Heart right ventricle (tissue), 16 donors: ENCODE measurements around the gene PPIE. TPM values are rescaled to one million over a fixed set of nuclear protein-coding genes. Genes with fewer than 3 reads are reported as not detected.

Source experiments
- ATAC-seq, 8 donors: fragments of 200-7000 bp; cut with Tn5 transposase; one replicate each; pipeline ENCODE4 v1.9.1; 2020; ENCODE audit warnings: mild to moderate bottlenecking in 8 of 8, moderate library complexity in 8 of 8, moderate number of reproducible peaks in 1 of 8
- DNase-seq, 2 donors: peaks; one replicate each; pipeline ENCODE4 v3.0.0-alpha.2; 2020
- H3K27ac ChIP-seq, 10 donors: fragments of 200-600 bp; sonication (generic) in 2 of 10; one replicate each; pipeline versions ENCODE4 v1.5.0 to v1.8.0; 2020 to 2022; ENCODE audit warnings: mild to moderate bottlenecking in 3 of 10
- H3K27me3 ChIP-seq, 7 donors: fragments of 200-600 bp; one replicate each; pipeline ENCODE4 v1.8.0; 2021 to 2022; ENCODE audit warnings: mild to moderate bottlenecking in 2 of 7
- H3K36me3 ChIP-seq, 9 donors: fragments of 200-600 bp; sonication (generic) in 1 of 9; one replicate each; pipeline versions ENCODE4 v1.5.0 to v1.8.0; 2020 to 2022; ENCODE audit warnings: mild to moderate bottlenecking in 2 of 9
- H3K4me1 ChIP-seq, 9 donors: fragments of 200-600 bp; sonication (generic) in 1 of 9; one replicate each; pipeline versions ENCODE4 v1.5.0 to v1.8.0; 2020 to 2022; ENCODE audit warnings: mild to moderate bottlenecking in 4 of 9
- H3K4me3 ChIP-seq, 10 donors: fragments of 200-600 bp; sonication (generic) in 2 of 10; one replicate each; pipeline versions ENCODE4 v1.5.0 to v1.8.0; 2020 to 2022; ENCODE audit warnings: mild to moderate bottlenecking in 7 of 10, moderate library complexity in 2 of 10
- H3K9me3 ChIP-seq, 11 donors: fragments of 200-600 bp in 10 of 11; sonication (generic) in 2 of 11; one replicate each; pipeline versions ENCODE4 v1.5.0 to v1.8.0; 2013 to 2022; ENCODE audit warnings: mild to moderate bottlenecking in 2 of 11, control low read depth in 1 of 11, moderate library complexity in 1 of 11
- WGBS, 2 donors: extraction: QIAGEN DNeasy Blood & Tissue Kit; methylation state at CpG; one replicate each; pipeline ENCODE4 v1.1.7; 2013; ENCODE audit warnings: inconsistent platforms in 1 of 2; 5-methylcytosine and 5-hydroxymethylcytosine counted together
- intact Hi-C, 10 donors: fragments of 100-400 bp; cut with DNase I; formaldehyde crosslinking; loops; one replicate each; pipeline versions ENCODE4 v1.11.1 to v1.14.2; 2022
- polyA plus RNA-seq, 2 donors: library from polyadenylated mRNA; stranded (reverse); fragments of 200-250 nt; gene quantifications; one replicate each; pipeline ENCODE4 v1.2.3, GENCODE V29; 2013
- total RNA-seq, 10 donors: library from RNA; stranded (reverse); fragmentation: NEBNext Ultra II Directional in 3 of 10; extraction: Animal tissue kit (Norgen Biotek cat#: 25700) in 3 of 10; gene quantifications; one replicate each; pipeline versions ENCODE4 v1.2.1 to v1.2.4, GENCODE V29; 2021 to 2023
- TF ChIP-seq, protein P1 (sequence below), 9 donors: fragments of 200-600 bp; sonication (generic) in 2 of 9; IDR thresholded peaks; one replicate each; pipeline versions ENCODE4 v1.5.0 to v1.8.0; 2021 to 2022; ENCODE audit warnings: antibody characterized with exemption in 9 of 9, mild to moderate bottlenecking in 5 of 9, moderate library complexity in 1 of 9
- donor health status: Arrhythmogenic right ventricular cardiomyopathy.
- donor health status: ischemic (EF 13 %, LVEDD 7.1; RV severe dilation, severe dysfunction).
- donor health status: healthy with polysubstance abuse.
- donor health status: DM: no; HTN: yes; CAD: no.
- donor health status: DM: no; HTN: no; CAD: no.
- donor health status: ischemic (EF 25% LVEDD 6.9; RV normal size, moderate dysfunction).
- donor health status: ischemic (EF 25% LVEDD 5.7; RV mildly dilated, moderate dysfunction).
- donor health status: healthy.
- donor health status: DM: yes; HTN: yes; CAD: no.
- donor health status: Ischemic cardiomyopathy.
- donor health status: ischemic (EF 35%, LVEDD 5.7; RV mildly dilated, moderate dysfunction).
- donor health status: nonischemic (EF 11% LVEDD 7.7; RV severe dilation, severe dysfunction).
- donor health status: DM: yes; HTN: yes; CAD: no.
- donor health status: PGD.
- donor health status: ischemic (EF 29% LVEDD 5.4; RV normal size, mild dysfunction).
- donor health status: nonischemic (EF 23%, LVEDD 6.1; RV moderate dilation, normal function).

The PPIE gene
- total and polyA plus RNA-seq, 12 donors = 28.0 to 49.5 (median 31.3) TPM

DNA sequence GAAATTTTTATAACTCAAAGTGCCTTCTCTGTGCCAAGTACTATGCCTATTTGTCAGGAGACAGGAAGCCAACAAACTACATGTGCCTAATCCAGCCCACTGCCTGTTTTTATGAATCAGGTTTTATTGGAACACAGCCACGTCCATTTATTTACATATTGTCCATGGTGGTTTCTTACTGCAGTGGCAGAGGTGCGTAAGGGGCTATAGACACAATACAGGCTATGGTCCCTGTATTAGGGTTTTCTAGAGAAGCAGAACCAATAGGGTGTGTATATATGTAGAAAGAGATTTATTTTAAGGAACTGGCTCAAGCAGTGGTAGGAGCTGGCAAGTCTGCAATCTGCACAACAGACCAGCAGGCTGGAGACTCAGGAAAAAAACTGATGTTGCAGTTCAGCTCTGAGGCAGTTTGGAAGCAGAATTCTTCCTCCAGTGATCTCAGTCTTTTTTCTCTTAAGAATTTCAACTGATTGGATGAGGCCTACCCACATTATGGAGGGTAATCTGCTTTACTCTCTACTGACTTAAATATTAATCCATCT, 15.4 kb downstream of the PPIE start:
- no peak for ATAC-seq

DNA sequence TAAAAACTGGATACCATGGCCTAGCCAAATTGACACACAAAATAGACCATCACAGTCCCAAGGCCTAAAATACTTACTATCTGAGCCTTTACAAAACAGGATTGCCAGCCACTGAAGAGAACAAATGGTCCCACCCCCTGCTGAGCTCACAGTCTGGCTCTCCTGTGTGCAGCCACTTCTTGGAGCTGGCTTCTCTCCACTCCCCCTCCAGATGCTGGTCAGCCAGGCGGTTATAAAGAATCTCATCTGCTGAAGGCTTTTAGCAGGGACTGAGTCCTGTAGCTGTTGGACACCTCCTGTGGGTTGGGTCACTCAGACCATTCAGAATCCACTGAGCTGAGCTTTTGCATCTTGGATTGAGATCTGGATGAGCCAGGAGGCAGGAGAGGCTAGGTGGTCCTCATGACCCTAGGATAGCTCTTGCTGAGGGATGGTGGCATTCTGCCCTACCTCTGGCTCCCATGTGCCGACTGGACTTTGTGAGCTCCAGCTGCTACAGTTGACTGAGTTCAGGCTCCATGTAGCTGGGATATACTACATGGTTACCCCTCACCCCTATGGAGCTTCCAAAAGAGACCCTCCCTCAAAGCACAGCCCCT, 16.3 kb downstream of the PPIE start:
- H3K36me3 ChIP-seq = peaks cover 0 to 100% (median 39%) of the 10 kb centered on the region in 9 donors
- 57 to 78% methylated on average over 2 of the region's 2 CpGs for WGBS, 2 donors
- peak in 1 of 2 donors; percentile 30 for DNase-seq
- intact Hi-C loops = no loop called here
- TF ChIP-seq, protein P1, sequence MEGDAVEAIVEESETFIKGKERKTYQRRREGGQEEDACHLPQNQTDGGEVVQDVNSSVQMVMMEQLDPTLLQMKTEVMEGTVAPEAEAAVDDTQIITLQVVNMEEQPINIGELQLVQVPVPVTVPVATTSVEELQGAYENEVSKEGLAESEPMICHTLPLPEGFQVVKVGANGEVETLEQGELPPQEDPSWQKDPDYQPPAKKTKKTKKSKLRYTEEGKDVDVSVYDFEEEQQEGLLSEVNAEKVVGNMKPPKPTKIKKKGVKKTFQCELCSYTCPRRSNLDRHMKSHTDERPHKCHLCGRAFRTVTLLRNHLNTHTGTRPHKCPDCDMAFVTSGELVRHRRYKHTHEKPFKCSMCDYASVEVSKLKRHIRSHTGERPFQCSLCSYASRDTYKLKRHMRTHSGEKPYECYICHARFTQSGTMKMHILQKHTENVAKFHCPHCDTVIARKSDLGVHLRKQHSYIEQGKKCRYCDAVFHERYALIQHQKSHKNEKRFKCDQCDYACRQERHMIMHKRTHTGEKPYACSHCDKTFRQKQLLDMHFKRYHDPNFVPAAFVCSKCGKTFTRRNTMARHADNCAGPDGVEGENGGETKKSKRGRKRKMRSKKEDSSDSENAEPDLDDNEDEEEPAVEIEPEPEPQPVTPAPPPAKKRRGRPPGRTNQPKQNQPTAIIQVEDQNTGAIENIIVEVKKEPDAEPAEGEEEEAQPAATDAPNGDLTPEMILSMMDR (IDR thresholded peaks at IDR 0.05) = no peak
- peak in 7 of 8 donors; percentile 43 to 89 (median 67) for ATAC-seq
- no peaks in the 10 kb centered on the region for H3K27me3 ChIP-seq
- no peaks in the 10 kb centered on the region for H3K9me3 ChIP-seq
- H3K4me3 ChIP-seq = no peak overlapping the region
- H3K4me1 ChIP-seq = peaks cover 0 to 6% (median 0%) of the 10 kb centered on the region in 9 donors
- H3K27ac ChIP-seq = peak overlapping the region in 2 of 10 donors; percentile 35 to 39

More for the DNA sequence above, 15.4 kb downstream of the PPIE start:
- no peak for DNase-seq
- H3K9me3 ChIP-seq = no peaks in the 10 kb centered on the region
- TF ChIP-seq, protein P1 (IDR thresholded peaks at IDR 0.05) = no peak
- peak overlapping the region in 2 of 10 donors; percentile 35 to 39 for H3K27ac ChIP-seq
- peaks cover 0 to 100% (median 48%) of the 10 kb centered on the region in 9 donors for H3K36me3 ChIP-seq
- no peak overlapping the region for H3K4me3 ChIP-seq
- WGBS, 2 donors = 81 to 84% methylated on average over 2 of the region's 2 CpGs
- H3K27me3 ChIP-seq = no peaks in the 10 kb centered on the region
- intact Hi-C loops = no loop called here
- H3K4me1 ChIP-seq = peaks cover 0 to 6% (median 0%) of the 10 kb centered on the region in 9 donors

DNA sequence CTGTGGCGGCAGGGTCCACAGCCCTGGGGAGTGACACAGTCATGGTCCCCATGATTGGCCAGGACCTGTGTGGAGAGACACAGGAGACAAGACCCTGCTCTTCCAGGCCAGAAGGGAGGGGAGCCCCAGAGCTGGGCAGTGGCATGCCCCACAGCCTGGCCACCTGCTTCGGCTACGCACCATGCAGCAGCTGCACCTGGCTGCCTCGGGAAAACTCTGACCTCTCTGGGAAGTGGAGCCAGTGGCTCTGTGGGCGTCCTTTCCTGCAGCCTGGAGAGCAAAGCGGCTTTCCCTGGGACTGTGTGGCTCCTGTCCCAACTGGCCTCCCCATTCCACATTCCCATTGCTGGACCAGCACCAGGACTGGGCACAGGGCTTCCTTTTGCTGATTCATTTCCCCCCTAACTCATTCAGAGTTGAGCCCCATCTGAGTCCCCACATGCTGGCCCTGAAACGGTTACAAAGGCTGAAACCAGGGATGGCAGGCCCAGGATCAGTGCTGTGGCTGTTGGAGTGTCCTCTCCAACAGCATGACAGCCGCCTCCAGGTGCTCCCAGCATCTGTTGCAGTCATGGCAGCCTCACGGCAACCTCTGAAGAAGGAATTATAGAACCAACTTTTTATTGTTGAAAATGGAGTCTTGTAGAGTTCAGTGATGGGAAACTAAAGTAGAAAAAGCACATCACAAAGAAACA, 17.4 kb downstream of the PPIE start:
- no peak overlapping the region for H3K4me3 ChIP-seq
- intact Hi-C loops = no loop called here
- WGBS, 2 donors = 93 to 94% methylated on average over 9 of the region's 9 CpGs
- peaks cover 0 to 6% (median 0%) of the 10 kb centered on the region in 9 donors for H3K4me1 ChIP-seq
- H3K27ac ChIP-seq = no peak overlapping the region
- TF ChIP-seq, protein P1 (IDR thresholded peaks at IDR 0.05) = no peak
- H3K27me3 ChIP-seq = no peaks in the 10 kb centered on the region
- H3K36me3 ChIP-seq = peaks cover 0 to 93% (median 28%) of the 10 kb centered on the region in 9 donors
- ATAC-seq (peak in 1 of 8 donors; percentile 23), DNase-seq (no peak)
- H3K9me3 ChIP-seq = no peaks in the 10 kb centered on the region

DNA sequence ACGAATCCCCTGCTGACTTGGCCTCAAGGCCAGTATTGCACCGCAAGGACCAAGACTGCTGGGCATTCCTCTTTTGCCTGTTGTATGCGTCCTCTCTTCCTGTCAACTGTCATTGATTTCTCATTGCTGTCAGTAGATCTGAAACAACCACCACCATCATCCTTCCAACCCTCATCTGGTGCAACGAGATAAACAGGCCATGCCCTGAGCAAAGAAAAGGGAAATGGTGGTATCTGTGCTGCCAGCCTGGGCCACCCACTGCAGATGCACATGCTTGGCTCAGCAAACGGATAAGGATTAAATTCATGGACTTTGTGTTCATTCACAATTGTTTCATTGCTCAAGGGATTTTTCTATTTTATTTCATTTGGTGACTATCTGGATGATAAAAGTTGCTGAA, 18.8 kb downstream of the PPIE start:
- intact Hi-C loops = no loop called here
- TF ChIP-seq, protein P1 (IDR thresholded peaks at IDR 0.05) = no peak
- Histone ChIP-seq H3K27ac (no peak overlapping the region), H3K27me3 (no peaks in the 10 kb centered on the region), H3K9me3 (no peaks in the 10 kb centered on the region), H3K4me3 (no peak overlapping the region), H3K36me3 (peaks cover 0 to 82% (median 18%) of the 10 kb centered on the region in 9 donors), H3K4me1 (peaks cover 0 to 6% (median 0%) of the 10 kb centered on the region in 9 donors)
- no peak for ATAC-seq
- WGBS, 2 donors = 89 to 90% methylated on average over 5 of the region's 5 CpGs
- no peak for DNase-seq
